Spleen (tissue), 11 donors: ENCODE measurements around the gene SYPL2. TPM values are rescaled to one million over a fixed set of nuclear protein-coding genes. Genes with fewer than 3 reads are reported as not detected.

Source experiments
- DNase-seq: peaks from one replicate; pipeline ENCODE4 v3.0.0-alpha.2; 2020
- H3K27ac ChIP-seq, 8 donors: fragments of 200-600 bp; sonication (generic) in 7 of 8; 1 replicate in 4 of 8; 2 replicates in 4 of 8; pipeline versions ENCODE4 v1.5.0 to v1.8.0; 2016 to 2021; ENCODE audit warnings: inconsistent platforms in 4 of 8, mild to moderate bottlenecking in 4 of 8, moderate library complexity in 1 of 8
- H3K27me3 ChIP-seq, 7 donors: fragments of 200-600 bp; sonication (generic) in 6 of 7; replicated peaks in 1 of 7; 1 replicate in 4 of 7; 2 replicates in 3 of 7; pipeline versions ENCODE4 v1.5.0 to v1.8.0; 2016 to 2021; ENCODE audit warnings: inconsistent platforms in 3 of 7, mild to moderate bottlenecking in 1 of 7
- H3K36me3 ChIP-seq, 6 donors: fragments of 200-600 bp; sonication (generic) in 5 of 6; 1 replicate in 4 of 6; 2 replicates in 2 of 6; pipeline versions ENCODE4 v1.5.0 to v1.8.0; 2016 to 2021; ENCODE audit warnings: inconsistent platforms in 2 of 6
- H3K4me1 ChIP-seq, 6 donors: fragments of 200-600 bp; sonication (generic) in 5 of 6; 1 replicate in 3 of 6; 2 replicates in 3 of 6; pipeline versions ENCODE4 v1.5.0 to v1.8.0; 2016 to 2021; ENCODE audit warnings: inconsistent platforms in 3 of 6
- H3K4me3 ChIP-seq, 8 donors: fragments of 200-600 bp; sonication (generic) in 7 of 8; 1 replicate in 4 of 8; 2 replicates in 4 of 8; pipeline versions ENCODE4 v1.5.0 to v1.8.0; 2016 to 2021; ENCODE audit warnings: inconsistent platforms in 4 of 8, mild to moderate bottlenecking in 4 of 8, moderate library complexity in 2 of 8
- H3K9me3 ChIP-seq, 8 donors: fragments of 200-600 bp; sonication (generic) in 7 of 8; 1 replicate in 4 of 8; 2 replicates in 4 of 8; pipeline versions ENCODE4 v1.5.0 to v1.8.0; 2016 to 2021; ENCODE audit warnings: inconsistent platforms in 4 of 8
- CTCF ChIP-seq, 11 experiments: fragments of 200-600 bp in 7 of 11; fragments of 450-650 bp in 4 of 11; sonication (generic) in 4 of 11; IDR thresholded peaks in 8 of 11; conservative IDR thresholded peaks in 3 of 11; 1 replicate in 7 of 11; 2 replicates in 4 of 11; pipeline versions ENCODE4 v1.4.0 to v1.8.0; 2016 to 2021; ENCODE audit warnings: antibody characterized with exemption in 11 of 11, inconsistent platforms in 4 of 11, mild to moderate bottlenecking in 1 of 11
- POLR2A ChIP-seq, 3 donors: fragments of 450-650 bp; IDR thresholded peaks; one replicate each; pipeline ENCODE4 v1.5.1; 2017; ENCODE audit warnings: antibody characterized with exemption in 3 of 3, mild to moderate bottlenecking in 1 of 3
- POLR2AphosphoS5 ChIP-seq, 3 donors: sonication (generic); formaldehyde crosslinking; IDR thresholded peaks; one replicate each; pipeline ENCODE4 v1.5.1; 2017; ENCODE audit warnings: antibody characterized with exemption in 3 of 3
- WGBS, 5 donors: extraction: QIAGEN DNeasy Blood & Tissue Kit in 3 of 5; methylation state at CpG; one replicate each; pipeline versions ENCODE4 v1.1.5 to v1.1.7; 2013 to 2018; 5-methylcytosine and 5-hydroxymethylcytosine counted together
- intact Hi-C: fragments of 100-400 bp; cut with DNase I; formaldehyde crosslinking; loops from one replicate; pipeline ENCODE4 v1.15.0; 2023; ENCODE audit warnings: low total_unique reads
- polyA plus RNA-seq, 3 donors: library from polyadenylated mRNA; stranded (reverse); fragments of 200-250 nt; gene quantifications; one replicate each; pipeline ENCODE4 v1.2.1, GENCODE V29; 2013
- total RNA-seq, 7 donors: library from RNA; depleted of rRNA in 3 of 7; stranded (reverse); fragments of >200 nt in 3 of 7; fragmentation: NEBNext Ultra II Directional in 4 of 7; extraction: Animal tissue kit (Norgen Biotek cat#: 25700) in 4 of 7; gene quantifications; one replicate each; pipeline versions ENCODE4 v1.1.0 to v1.2.1, GENCODE V29; 2016 to 2021
- donor health status: healthy with polysubstance abuse.
- donor health status: DM: no; HTN: no; CAD: no; lungs with moderate emphysema.
- donor health status: DM: no; HTN: no; CAD: no.
- donor health status: Bipolar disorder and iron deficiency.
- donor health status: healthy.
- donor health status: DM: no; HTN: no; CAD: no.
- donor health status: DM: yes; HTN: yes; CAD: no.

SYPL2 gene
- total and polyA plus RNA-seq, 10 donors, result 0.26 to 2.5 (median 0.97) TPM

GRCh38 chr1:109504974-109505373 is 38.6 kb downstream of the SYPL2 start:
- WGBS, 5 donors, result 63 to 97% (median 77%) methylated on average over 1 of the region's 1 CpG
- Histone ChIP-seq H3K4me1 (peaks cover 8 to 65% (median 47%) of the 10 kb centered on the region in 6 donors), H3K9me3 (no peaks in the 10 kb centered on the region), H3K4me3 (no peak overlapping the region), H3K36me3 (peaks cover 0 to 27% (median 2%) of the 10 kb centered on the region in 6 donors), H3K27me3 (peaks cover 0 to 14% (median 0%) of the 10 kb centered on the region in 7 donors), H3K27ac (peak overlapping the region in 1 of 8 donors; percentile 44)
- intact Hi-C loops, result no loop called here
- DNase-seq, result no peak
- no peak for TF ChIP-seq POLR2A (IDR thresholded peaks at IDR 0.05)
- no peak for TF ChIP-seq POLR2AphosphoS5 (IDR thresholded peaks at IDR 0.05)
- TF ChIP-seq CTCF (IDR thresholded peaks at IDR 0.05 in 8 of 11, conservative IDR thresholded peaks at IDR 0.05 in 3 of 11), result no peak

- 86 to 93% (median 92%) methylated on average over 19 to 25 of the region's 25 CpGs for WGBS, 5 donors
- Histone ChIP-seq H3K4me3 (peak overlapping the region in 4 of 8 donors; percentile 59 to 90 (median 72)), H3K36me3 (peaks cover 0 to under 1% (median 0%) of the 10 kb centered on the region in 6 donors), H3K9me3 (no peaks in the 10 kb centered on the region), H3K4me1 (peaks cover 7 to 41% (median 23%) of the 10 kb centered on the region in 6 donors), H3K27me3 (peaks cover 0 to 19% (median 0%) of the 10 kb centered on the region in 7 donors), H3K27ac (peak overlapping the region in 1 of 8 donors; percentile 73)
- TF ChIP-seq POLR2A (IDR thresholded peaks at IDR 0.05), result no peak
- no peak for TF ChIP-seq POLR2AphosphoS5 (IDR thresholded peaks at IDR 0.05)
- no peak for TF ChIP-seq CTCF (IDR thresholded peaks at IDR 0.05 in 8 of 11, conservative IDR thresholded peaks at IDR 0.05 in 3 of 11)
- DNase-seq, result no peak
- intact Hi-C loops, result no loop called here
Measured at GRCh38 chr1:109508001-109508872, 41.9 kb downstream of the SYPL2 start.

DNA sequence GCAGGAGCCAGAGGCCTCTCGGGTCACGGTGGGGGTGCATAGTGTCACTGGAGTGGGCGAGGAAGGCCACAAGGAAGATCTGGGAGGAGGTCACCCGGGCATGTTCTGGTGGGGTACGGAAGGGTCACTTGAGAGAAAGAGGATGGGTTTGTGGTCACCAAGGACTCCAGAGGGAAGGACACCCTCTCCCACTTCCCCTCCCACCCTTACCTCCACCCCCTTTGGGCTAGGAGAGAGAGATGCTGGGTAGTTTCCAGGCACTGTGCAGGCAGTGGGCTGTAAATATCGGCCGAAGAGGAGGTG is 42.5 kb downstream of the SYPL2 start:
- Histone ChIP-seq H3K36me3 (no peaks in the 10 kb centered on the region), H3K27me3 (peaks cover 0 to 19% (median 0%) of the 10 kb centered on the region in 7 donors), H3K4me1 (peaks cover 7 to 36% (median 22%) of the 10 kb centered on the region in 6 donors), H3K27ac (peak overlapping the region in 3 of 8 donors; percentile 55 to 73 (median 64)), H3K4me3 (peak overlapping the region; percentile 59 to 90 (median 72)), H3K9me3 (no peaks in the 10 kb centered on the region)
- 59 to 80% (median 65%) methylated on average over 7 of the region's 7 CpGs for WGBS, 5 donors
- TF ChIP-seq CTCF (IDR thresholded peaks at IDR 0.05 in 8 of 11, conservative IDR thresholded peaks at IDR 0.05 in 3 of 11) (no peak), POLR2A (IDR thresholded peaks at IDR 0.05) (no peak), POLR2AphosphoS5 (IDR thresholded peaks at IDR 0.05) (no peak)
- intact Hi-C loops, result no loop called here
- no peak for DNase-seq
